HAP-1 (cell line): ENCODE results near the gene SORBS2.

Experiments
- DNase-seq, 2 experiments: peaks; one replicate each; pipeline ENCODE4 v3.0.0-alpha.2; 2016 to 2020; ENCODE audit warnings: low spot score in 2 of 2
- H3K27me3 ChIP-seq: fragments of 250-450 bp; sonication (Bioruptor Pico); 2 replicates; pipeline ENCODE4 v1.5.1; 2020; ENCODE audit warnings: low read depth, mild to moderate bottlenecking, moderate library complexity
- H3K36me3 ChIP-seq: fragments of 250-450 bp; sonication (Bioruptor Pico); replicated peaks from 2 replicates; pipeline ENCODE4 v1.5.1; 2020; ENCODE audit warnings: mild to moderate bottlenecking
- H3K4me1 ChIP-seq: fragments of 250-450 bp; sonication (Bioruptor Pico); 2 replicates; pipeline ENCODE4 v1.5.1; 2020; ENCODE audit warnings: mild to moderate bottlenecking
- H3K4me3 ChIP-seq: fragments of 250-450 bp; sonication (Bioruptor Pico); 2 replicates; pipeline ENCODE4 v1.5.1; 2020; ENCODE audit warnings: mild to moderate bottlenecking, moderate library complexity
- H3K9me3 ChIP-seq: fragments of 250-450 bp; sonication (Bioruptor Pico); 2 replicates; pipeline ENCODE4 v1.5.1; 2020; ENCODE audit warnings: mild to moderate bottlenecking, moderate library complexity
- in situ Hi-C: fragments of 300-500 bp; cut with MboI; formaldehyde crosslinking; loops from 3 replicates; pipeline ENCODE4 v1.14.3; 2020; ENCODE audit warnings: low sequenced_read_pairs, inconsistent platforms, mixed read lengths

The SORBS2 gene

GRCh38 chr4:185582651-185583400 lies 229.2 kb downstream of the SORBS2 start:
- Histone ChIP-seq H3K36me3 (no peaks in the 10 kb centered on the region), H3K9me3 (no peaks in the 10 kb centered on the region), H3K4me3 (no peak overlapping the region), H3K4me1 (peaks cover 13% of the 10 kb centered on the region; the same call in 1 of the 2 replicates), H3K27me3 (no peaks in the 10 kb centered on the region)
- in situ Hi-C loops: no loop called here
- no peak for DNase-seq

- Histone ChIP-seq H3K27me3 (no peaks in the 10 kb centered on the region), H3K4me1 (no peaks in the 10 kb centered on the region), H3K9me3 (no peaks in the 10 kb centered on the region), H3K36me3 (no peaks in the 10 kb centered on the region), H3K4me3 (no peak overlapping the region)
- DNase-seq: no peak
- in situ Hi-C loops: no loop called here
These were observed 231.3 kb downstream of the SORBS2 start for GRCh38 chr4:185580699-185581098.

GRCh38 chr4:185578284-185578683 lies 233.7 kb downstream of the SORBS2 start:
- Histone ChIP-seq H3K4me1 (peaks cover 3% of the 10 kb centered on the region; the same call in 1 of the 2 replicates), H3K9me3 (no peaks in the 10 kb centered on the region), H3K27me3 (no peaks in the 10 kb centered on the region), H3K4me3 (no peak overlapping the region), H3K36me3 (no peaks in the 10 kb centered on the region)
- no peak for DNase-seq
- in situ Hi-C loops: no loop called here

GRCh38 chr4:185576962-185577950 lies 234.7 kb downstream of the SORBS2 start:
- Histone ChIP-seq H3K4me3 (no peak overlapping the region), H3K4me1 (peaks cover 3% of the 10 kb centered on the region; the same call in 1 of the 2 replicates), H3K9me3 (no peaks in the 10 kb centered on the region), H3K36me3 (no peaks in the 10 kb centered on the region), H3K27me3 (no peaks in the 10 kb centered on the region)
- in situ Hi-C loops: no loop called here
- no peak for DNase-seq

- Histone ChIP-seq H3K4me1 (peaks cover 3% of the 10 kb centered on the region; the same call in 1 of the 2 replicates), H3K36me3 (no peaks in the 10 kb centered on the region), H3K4me3 (no peak overlapping the region), H3K27me3 (no peaks in the 10 kb centered on the region), H3K9me3 (no peaks in the 10 kb centered on the region)
- in situ Hi-C loops: no loop called here
- no peak for DNase-seq
These were observed 235.6 kb downstream of the SORBS2 start for GRCh38 chr4:185576314-185576961.

- in situ Hi-C loops: no loop called here
- peaks cover 3% of the 10 kb centered on the region; the same call in 1 of the 2 replicates for H3K4me1 ChIP-seq
- no peaks in the 10 kb centered on the region for H3K36me3 ChIP-seq
- peak in 1 of 2 experiments; percentile 16 for DNase-seq
- no peak overlapping the region for H3K4me3 ChIP-seq
- no peaks in the 10 kb centered on the region for H3K9me3 ChIP-seq
- no peaks in the 10 kb centered on the region for H3K27me3 ChIP-seq
These were observed 238.3 kb downstream of the SORBS2 start for GRCh38 chr4:185573651-185574199.

GRCh38 chr4:185570727-185571126 lies 241.3 kb downstream of the SORBS2 start:
- no peak overlapping the region for H3K4me3 ChIP-seq
- H3K36me3 ChIP-seq: no peaks in the 10 kb centered on the region
- in situ Hi-C loops: no loop called here
- no peaks in the 10 kb centered on the region for H3K9me3 ChIP-seq
- no peak for DNase-seq
- peaks cover 3% of the 10 kb centered on the region; the same call in 1 of the 2 replicates for H3K4me1 ChIP-seq
- no peaks in the 10 kb centered on the region for H3K27me3 ChIP-seq

- no peaks in the 10 kb centered on the region for H3K4me1 ChIP-seq
- H3K4me3 ChIP-seq: no peak overlapping the region
- H3K36me3 ChIP-seq: no peaks in the 10 kb centered on the region
- no peaks in the 10 kb centered on the region; the same call in 1 of the 2 replicates for H3K9me3 ChIP-seq
- in situ Hi-C loops: no loop called here
- no peak for DNase-seq
- H3K27me3 ChIP-seq: no peaks in the 10 kb centered on the region
These were observed 244.3 kb downstream of the SORBS2 start for GRCh38 chr4:185567381-185568376.

GRCh38 chr4:185566972-185567371 lies 245.0 kb downstream of the SORBS2 start:
- Histone ChIP-seq H3K36me3 (no peaks in the 10 kb centered on the region), H3K4me1 (no peaks in the 10 kb centered on the region), H3K9me3 (no peaks in the 10 kb centered on the region; the same call in 1 of the 2 replicates), H3K4me3 (no peak overlapping the region), H3K27me3 (no peaks in the 10 kb centered on the region)
- in situ Hi-C loops: no loop called here
- DNase-seq: no peak

GRCh38 chr4:185566425-185566824 lies 245.6 kb downstream of the SORBS2 start:
- DNase-seq: no peak
- Histone ChIP-seq H3K4me1 (no peaks in the 10 kb centered on the region), H3K36me3 (no peaks in the 10 kb centered on the region), H3K9me3 (no peaks in the 10 kb centered on the region; the same call in 1 of the 2 replicates), H3K27me3 (no peaks in the 10 kb centered on the region), H3K4me3 (no peak overlapping the region)
- in situ Hi-C loops: no loop called here

- no peaks in the 10 kb centered on the region; the same call in 1 of the 2 replicates for H3K9me3 ChIP-seq
- no peak for DNase-seq
- in situ Hi-C loops: no loop called here
- H3K4me3 ChIP-seq: no peak overlapping the region
- no peaks in the 10 kb centered on the region for H3K4me1 ChIP-seq
- no peaks in the 10 kb centered on the region for H3K27me3 ChIP-seq
- no peaks in the 10 kb centered on the region for H3K36me3 ChIP-seq
These were observed 246.3 kb downstream of the SORBS2 start for GRCh38 chr4:185565696-185566095.

- no peak overlapping the region for H3K4me3 ChIP-seq
- H3K9me3 ChIP-seq: no peaks in the 10 kb centered on the region; the same call in 1 of the 2 replicates
- peaks cover 2% of the 10 kb centered on the region; the same call in 1 of the 2 replicates for H3K4me1 ChIP-seq
- H3K36me3 ChIP-seq: no peaks in the 10 kb centered on the region
- no peaks in the 10 kb centered on the region for H3K27me3 ChIP-seq
- in situ Hi-C loops: no loop called here
- DNase-seq: no peak
These were observed 247.6 kb downstream of the SORBS2 start for GRCh38 chr4:185564349-185564748.
